BLaER1 treated with 17β-estradiol and CSF1 and Interleukin-3, amounts not matched to agents 10 nM and 100 nM (cell line): ENCODE results near the gene BET1L.
"Not testable (repeated sequence)": the region's sequence is repeated elsewhere in the genome, so short reads cannot be mapped to it uniquely, and the experiment has no call there.

Source experiments
- H3K27ac ChIP-seq, 11 experiments: shearing (Covaris generic); formaldehyde crosslinking; 2 replicates each; pipeline ENCODE4 v1.8.1; 2022
- H3K27me3 ChIP-seq, 11 experiments: shearing (Covaris generic); formaldehyde crosslinking; 2 replicates each; pipeline ENCODE4 v1.8.1; 2022
- H3K36me3 ChIP-seq, 11 experiments: shearing (Covaris generic); formaldehyde crosslinking; 2 replicates each; pipeline ENCODE4 v1.8.1; 2022
- H3K4me1 ChIP-seq, 10 experiments: shearing (Covaris generic); formaldehyde crosslinking; 2 replicates each; pipeline ENCODE4 v1.8.1; 2022
- H3K4me2 ChIP-seq, 11 experiments: shearing (Covaris generic); formaldehyde crosslinking; 2 replicates each; pipeline ENCODE4 v1.8.1; 2022
- H3K4me3 ChIP-seq, 10 experiments: shearing (Covaris generic); formaldehyde crosslinking; 2 replicates each; pipeline ENCODE4 v1.8.1; 2022
- H3K9ac ChIP-seq, 11 experiments: shearing (Covaris generic); formaldehyde crosslinking; 2 replicates each; pipeline ENCODE4 v1.8.1; 2022
- H3K9me3 ChIP-seq, 11 experiments: shearing (Covaris generic); formaldehyde crosslinking; replicated peaks in 1 of 11; 2 replicates each; pipeline ENCODE4 v1.8.1; 2022
- H4K20me1 ChIP-seq, 11 experiments: shearing (Covaris generic); formaldehyde crosslinking; 2 replicates each; pipeline ENCODE4 v1.8.1; 2022
- Cebpa-rat ChIP-seq, 11 experiments: shearing (Covaris generic); IDR thresholded peaks; 2 replicates each; pipeline ENCODE4 v1.8.1; 2022

The BET1L gene

DNA sequence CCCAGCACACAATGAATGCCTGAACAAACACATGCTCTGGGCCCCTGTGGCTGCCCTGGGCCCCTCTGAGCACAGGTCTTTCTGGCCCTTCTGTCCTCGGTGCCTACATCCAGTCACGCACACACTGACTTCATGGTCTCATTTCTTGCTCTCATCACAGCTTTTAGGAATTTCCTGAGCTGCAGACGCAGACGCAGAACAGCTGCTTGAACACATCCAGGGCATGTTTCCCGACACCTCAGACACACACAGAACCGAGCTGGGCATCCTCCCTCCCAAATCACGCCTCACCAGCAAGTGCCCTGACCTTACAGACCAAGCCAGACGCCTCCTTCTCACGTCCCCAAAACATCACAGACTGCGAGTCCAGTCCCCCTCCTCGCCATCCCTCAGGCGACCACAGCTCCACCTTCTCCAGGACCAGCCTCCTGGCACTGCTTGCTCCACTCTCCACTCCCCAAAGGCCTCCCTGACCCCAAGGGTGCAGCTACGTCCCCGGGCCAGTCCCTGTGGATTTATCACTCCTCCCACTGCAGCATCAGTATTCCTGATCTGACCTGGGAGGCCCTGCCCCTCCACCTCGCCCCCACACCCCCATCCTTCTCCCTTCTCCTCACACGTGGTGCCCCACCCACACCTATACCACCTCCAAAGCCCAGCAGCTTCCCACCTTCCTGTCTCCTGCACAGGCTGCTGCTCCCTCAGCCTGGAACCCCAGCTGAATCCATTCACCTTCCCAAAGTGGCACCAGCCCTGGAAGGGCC is 16.0 kb upstream of the BET1L start:
- Histone ChIP-seq H3K9ac (peak overlapping the region in 6 of 11 experiments; percentile 19 to 60 (median 36); a peak in 11 of 22 replicates), H3K27me3 (no peaks in the 10 kb centered on the region), H3K9me3 (no peaks in the 10 kb centered on the region), H3K4me2 (peak overlapping the region in 10 of 11 experiments; percentile 17 to 96 (median 74); a peak in 18 of 22 replicates), H3K4me3 (no peak overlapping the region), H3K4me1 (peaks cover 26 to 55% (median 49%) of the 10 kb centered on the region in 10 experiments), H3K27ac (peak overlapping the region in 8 of 11 experiments; percentile 23 to 96 (median 56); a peak in 14 of 22 replicates), H3K36me3 (peaks cover 0 to 25% (median 8%) of the 10 kb centered on the region in 11 experiments; a peak in 12 of 22 replicates), H4K20me1 (no peaks in the 10 kb centered on the region; a peak in 1 of 22 replicates)
- no peak for TF ChIP-seq Cebpa-rat (IDR thresholded peaks at IDR 0.05)

GRCh38 chr11:221998-222789 is 15.0 kb upstream of the BET1L start:
- H3K4me3 ChIP-seq, result no peak overlapping the region
- H3K36me3 ChIP-seq, result peaks cover 0 to 25% (median 8%) of the 10 kb centered on the region in 11 experiments; a peak in 13 of 22 replicates
- TF ChIP-seq Cebpa-rat (IDR thresholded peaks at IDR 0.05), result no peak
- H3K4me2 ChIP-seq, result peak overlapping the region in 4 of 11 experiments; percentile 66 to 96 (median 90); a peak in 6 of 22 replicates
- H3K9ac ChIP-seq, result peak overlapping the region in 4 of 11 experiments; percentile 4 to 60 (median 38); a peak in 3 of 22 replicates
- H3K27ac ChIP-seq, result peak overlapping the region in 5 of 11 experiments; percentile 23 to 96 (median 64); a peak in 8 of 22 replicates
- no peaks in the 10 kb centered on the region for H3K9me3 ChIP-seq
- no peaks in the 10 kb centered on the region; a peak in 1 of 22 replicates for H4K20me1 ChIP-seq
- no peaks in the 10 kb centered on the region for H3K27me3 ChIP-seq
- H3K4me1 ChIP-seq, result peaks cover 30 to 53% (median 48%) of the 10 kb centered on the region in 10 experiments

DNA sequence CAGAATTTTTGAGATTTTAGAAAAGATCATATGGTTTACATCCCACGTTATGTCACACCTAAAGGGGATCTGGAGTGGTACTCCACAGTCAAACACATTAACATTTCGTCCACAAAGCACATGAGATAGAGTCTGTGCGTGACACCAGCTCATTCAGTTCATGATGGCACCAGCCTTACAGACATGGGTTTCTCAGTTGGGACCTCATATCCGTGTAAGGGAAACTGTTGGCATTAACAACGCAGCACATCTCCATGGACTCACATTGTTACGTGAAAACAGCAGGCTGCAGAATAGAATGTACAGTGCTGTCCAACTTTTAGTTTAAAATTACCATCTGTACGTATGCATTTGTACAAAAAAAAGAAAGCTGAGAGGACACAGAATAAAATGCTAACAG is 14.3 kb upstream of the BET1L start:
- Histone ChIP-seq H3K9ac (no peak overlapping the region), H4K20me1 (peaks cover 0 to 3% (median 0%) of the 10 kb centered on the region in 11 experiments; a peak in 1 of 22 replicates), H3K27me3 (no peaks in the 10 kb centered on the region), H3K27ac (peak overlapping the region in 1 of 11 experiments; percentile 96; a peak in 1 of 22 replicates), H3K9me3 (no peaks in the 10 kb centered on the region), H3K36me3 (peaks cover 0 to 27% (median 9%) of the 10 kb centered on the region in 11 experiments; a peak in 16 of 22 replicates), H3K4me2 (no peak overlapping the region), H3K4me3 (no peak overlapping the region), H3K4me1 (peaks cover 37 to 49% (median 43%) of the 10 kb centered on the region in 10 experiments)
- TF ChIP-seq Cebpa-rat (IDR thresholded peaks at IDR 0.05), result no peak

- Histone ChIP-seq H3K36me3 (peaks cover 4 to 35% (median 17%) of the 10 kb centered on the region in 11 experiments; a peak in 19 of 22 replicates), H4K20me1 (peaks cover 0 to 11% (median 0%) of the 10 kb centered on the region in 11 experiments; a peak in 3 of 22 replicates), H3K4me1 (peaks cover 30 to 42% (median 35%) of the 10 kb centered on the region in 10 experiments)
- H3K27me3 ChIP-seq, H3K4me3 ChIP-seq, H3K27ac ChIP-seq, H3K9me3 ChIP-seq, H3K9ac ChIP-seq, H3K4me2 ChIP-seq: not testable (repeated sequence)
These were observed 13.5 kb upstream of the BET1L start for GRCh38 chr11:220641-221215.

- Histone ChIP-seq H3K27me3 (no peaks in the 10 kb centered on the region), H3K36me3 (peaks cover 20 to 53% (median 34%) of the 10 kb centered on the region in 11 experiments), H3K4me3 (no peak overlapping the region), H3K4me1 (peaks cover 14 to 25% (median 18%) of the 10 kb centered on the region in 10 experiments), H4K20me1 (peaks cover 0 to 27% (median 6%) of the 10 kb centered on the region in 11 experiments; a peak in 11 of 22 replicates), H3K9me3 (no peaks in the 10 kb centered on the region), H3K9ac (peak overlapping the region in 1 of 11 experiments; percentile 29; a peak in 1 of 22 replicates), H3K4me2 (no peak overlapping the region), H3K27ac (no peak overlapping the region; a peak in 1 of 22 replicates)
- no peak for TF ChIP-seq Cebpa-rat (IDR thresholded peaks at IDR 0.05)
These were observed 11.8 kb upstream of the BET1L start for GRCh38 chr11:218815-219593.

DNA sequence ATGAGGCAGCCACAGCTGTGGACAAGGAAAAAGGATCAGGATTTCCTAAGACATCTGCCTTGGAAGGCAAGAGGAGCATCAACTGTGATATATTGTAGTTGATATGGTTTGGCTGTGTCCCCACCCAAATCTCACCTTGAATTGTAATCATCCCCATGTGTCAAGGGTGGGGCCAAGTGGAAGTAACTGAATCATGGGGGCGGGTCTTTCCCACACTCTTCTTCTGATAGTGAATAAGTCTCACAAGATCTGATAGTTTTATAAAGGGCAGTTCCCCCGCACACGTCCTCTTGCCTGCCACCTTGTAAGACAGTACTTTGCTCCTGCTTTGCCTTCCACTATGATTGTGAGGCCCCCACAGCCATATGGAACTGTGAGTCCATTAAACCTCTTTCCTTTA is 10.5 kb upstream of the BET1L start:
- Histone ChIP-seq H3K9ac (no peak overlapping the region), H3K9me3 (no peaks in the 10 kb centered on the region), H3K4me1 (peaks cover 3 to 14% (median 8%) of the 10 kb centered on the region in 10 experiments; a peak in 14 of 20 replicates), H3K4me2 (no peak overlapping the region), H3K27ac (no peak overlapping the region; a peak in 1 of 22 replicates), H4K20me1 (peaks cover 0 to 40% (median 14%) of the 10 kb centered on the region in 11 experiments; a peak in 14 of 22 replicates), H3K4me3 (no peak overlapping the region), H3K27me3 (no peaks in the 10 kb centered on the region), H3K36me3 (peaks cover 33 to 63% (median 47%) of the 10 kb centered on the region in 11 experiments)
- no peak for TF ChIP-seq Cebpa-rat (IDR thresholded peaks at IDR 0.05)

- Histone ChIP-seq H4K20me1 (peaks cover 3 to 54% (median 28%) of the 10 kb centered on the region in 11 experiments; a peak in 17 of 22 replicates), H3K9me3 (no peaks in the 10 kb centered on the region), H3K4me1 (peaks cover 0 to 18% (median 8%) of the 10 kb centered on the region in 10 experiments; a peak in 14 of 20 replicates), H3K27me3 (no peaks in the 10 kb centered on the region), H3K9ac (peak overlapping the region in 4 of 11 experiments; percentile 10 to 24 (median 14); a peak in 2 of 22 replicates), H3K4me3 (no peak overlapping the region), H3K27ac (peak overlapping the region in 2 of 11 experiments; percentile 6 to 20; a peak in 3 of 22 replicates), H3K36me3 (peaks cover 47 to 66% (median 59%) of the 10 kb centered on the region in 11 experiments), H3K4me2 (no peak overlapping the region)
- TF ChIP-seq Cebpa-rat (IDR thresholded peaks at IDR 0.05), result no peak
These were observed 9.1 kb upstream of the BET1L start for GRCh38 chr11:216081-216974.
